ENCODE data around the gene GBGT1. TPM values are rescaled to one million over a fixed set of nuclear protein-coding genes. Genes with fewer than 3 reads are reported as not detected.

The GBGT1 gene
- total and polyA plus RNA-seq, 9 of the 15 experiments (the other 6 are each of a cell fraction or from before 2014, with no cell fraction given), result 0.55 to 25.8 (median 13.7) TPM

DNA sequence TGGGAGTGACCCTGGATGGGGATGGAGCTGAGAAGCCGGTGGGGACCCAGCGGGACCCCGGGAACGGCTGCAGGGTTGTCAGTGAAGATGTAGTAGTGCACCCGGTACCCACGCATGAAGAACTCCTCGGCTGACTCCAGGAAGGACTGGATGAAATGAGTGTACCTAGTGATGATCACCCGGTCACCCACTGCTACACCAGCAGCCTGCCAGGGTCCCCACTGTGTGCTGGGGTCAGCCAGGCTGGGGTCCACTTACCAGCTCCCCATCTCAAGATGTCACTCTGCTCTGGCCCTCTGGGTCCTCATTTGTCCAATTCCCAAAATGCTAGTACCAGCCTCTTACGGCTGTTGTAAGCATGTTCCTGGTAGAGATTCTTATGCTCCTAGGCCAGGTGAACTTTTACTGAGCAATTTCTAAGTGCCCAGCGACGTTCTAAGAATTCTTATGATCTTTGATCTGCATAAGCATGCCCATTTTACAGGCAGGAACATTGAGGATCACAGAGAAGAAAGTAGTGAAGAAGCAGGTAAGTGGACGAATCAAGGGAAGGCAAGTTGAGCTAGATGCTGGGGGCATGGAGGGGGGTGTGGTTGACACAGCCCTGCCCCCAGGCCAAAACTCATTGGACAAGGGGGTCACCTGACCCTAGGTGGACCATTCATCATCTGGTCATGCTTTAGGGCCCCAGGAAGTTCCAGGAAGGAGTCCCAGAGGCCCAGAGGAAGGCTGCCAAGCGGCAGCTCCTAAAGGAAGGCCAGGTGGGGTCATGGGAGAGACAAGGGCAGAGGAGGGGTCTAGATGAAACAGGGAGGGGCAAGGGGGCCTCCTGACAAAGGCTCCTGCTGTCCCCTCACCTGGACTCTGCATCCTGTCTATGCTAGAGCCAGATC lies 9.4 kb downstream of the GBGT1 start (continued):
- TF ChIP-seq, protein P1, sequence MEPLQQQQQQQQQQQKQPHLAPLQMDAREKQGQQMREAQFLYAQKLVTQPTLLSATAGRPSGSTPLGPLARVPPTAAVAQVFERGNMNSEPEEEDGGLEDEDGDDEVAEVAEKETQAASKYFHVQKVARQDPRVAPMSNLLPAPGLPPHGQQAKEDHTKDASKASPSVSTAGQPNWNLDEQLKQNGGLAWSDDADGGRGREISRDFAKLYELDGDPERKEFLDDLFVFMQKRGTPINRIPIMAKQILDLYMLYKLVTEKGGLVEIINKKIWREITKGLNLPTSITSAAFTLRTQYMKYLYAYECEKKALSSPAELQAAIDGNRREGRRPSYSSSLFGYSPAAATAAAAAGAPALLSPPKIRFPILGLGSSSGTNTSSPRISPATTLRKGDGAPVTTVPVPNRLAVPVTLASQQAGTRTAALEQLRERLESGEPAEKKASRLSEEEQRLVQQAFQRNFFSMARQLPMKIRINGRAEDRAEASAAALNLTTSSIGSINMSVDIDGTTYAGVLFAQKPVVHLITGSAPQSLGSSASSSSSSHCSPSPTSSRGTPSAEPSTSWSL (CRISPR knock-in tag; IDR thresholded peaks at IDR 0.05; ENCODE audit: borderline replicate concordance), result no peak
- no peak for TF ChIP-seq U2AF1 (optimal IDR thresholded peaks at IDR 0.05; ENCODE audit: low read depth, low read length)
- TF ChIP-seq RBM25 (IDR thresholded peaks at IDR 0.05; ENCODE audit: low read depth, low read length, severe bottlenecking), result peak; percentile 92
- no peak for TF ChIP-seq ZNF134 (CRISPR knock-in tag; conservative IDR thresholded peaks at IDR 0.05)
- TF ChIP-seq PCBP2 (IDR thresholded peaks at IDR 0.05; ENCODE audit: low read depth, low read length, poor library complexity, severe bottlenecking), result no peak
- no peak for TF ChIP-seq MAZ (CRISPR knock-in tag; conservative IDR thresholded peaks at IDR 0.05 in 1 of 2, IDR thresholded peaks at IDR 0.05 in 1 of 2)
- TF ChIP-seq MEF2A (IDR thresholded peaks at IDR 0.05; ENCODE audit: control insufficient read depth, low read depth, low read length), result no peak
- TF ChIP-seq FOXA1 (IDR thresholded peaks at IDR 0.05; ENCODE audit: borderline replicate concordance), result no peak
- TF ChIP-seq, protein P2, sequence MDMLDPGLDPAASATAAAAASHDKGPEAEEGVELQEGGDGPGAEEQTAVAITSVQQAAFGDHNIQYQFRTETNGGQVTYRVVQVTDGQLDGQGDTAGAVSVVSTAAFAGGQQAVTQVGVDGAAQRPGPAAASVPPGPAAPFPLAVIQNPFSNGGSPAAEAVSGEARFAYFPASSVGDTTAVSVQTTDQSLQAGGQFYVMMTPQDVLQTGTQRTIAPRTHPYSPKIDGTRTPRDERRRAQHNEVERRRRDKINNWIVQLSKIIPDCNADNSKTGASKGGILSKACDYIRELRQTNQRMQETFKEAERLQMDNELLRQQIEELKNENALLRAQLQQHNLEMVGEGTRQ (CRISPR knock-in tag; IDR thresholded peaks at IDR 0.05), result peak; percentile 70
- TF ChIP-seq CHD1 (IDR thresholded peaks at IDR 0.05; ENCODE audit: low read length), result no peak
- no peak for TF ChIP-seq HDGF (IDR thresholded peaks at IDR 0.05)
- no peak for TF ChIP-seq CXXC5 (CRISPR knock-in tag; IDR thresholded peaks at IDR 0.05)
- TF ChIP-seq, protein P3, sequence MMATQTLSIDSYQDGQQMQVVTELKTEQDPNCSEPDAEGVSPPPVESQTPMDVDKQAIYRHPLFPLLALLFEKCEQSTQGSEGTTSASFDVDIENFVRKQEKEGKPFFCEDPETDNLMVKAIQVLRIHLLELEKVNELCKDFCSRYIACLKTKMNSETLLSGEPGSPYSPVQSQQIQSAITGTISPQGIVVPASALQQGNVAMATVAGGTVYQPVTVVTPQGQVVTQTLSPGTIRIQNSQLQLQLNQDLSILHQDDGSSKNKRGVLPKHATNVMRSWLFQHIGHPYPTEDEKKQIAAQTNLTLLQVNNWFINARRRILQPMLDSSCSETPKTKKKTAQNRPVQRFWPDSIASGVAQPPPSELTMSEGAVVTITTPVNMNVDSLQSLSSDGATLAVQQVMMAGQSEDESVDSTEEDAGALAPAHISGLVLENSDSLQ (IDR thresholded peaks at IDR 0.05), result peak; percentile 50; the same call in 1 of the 2 replicates
- TF ChIP-seq, protein P4, sequence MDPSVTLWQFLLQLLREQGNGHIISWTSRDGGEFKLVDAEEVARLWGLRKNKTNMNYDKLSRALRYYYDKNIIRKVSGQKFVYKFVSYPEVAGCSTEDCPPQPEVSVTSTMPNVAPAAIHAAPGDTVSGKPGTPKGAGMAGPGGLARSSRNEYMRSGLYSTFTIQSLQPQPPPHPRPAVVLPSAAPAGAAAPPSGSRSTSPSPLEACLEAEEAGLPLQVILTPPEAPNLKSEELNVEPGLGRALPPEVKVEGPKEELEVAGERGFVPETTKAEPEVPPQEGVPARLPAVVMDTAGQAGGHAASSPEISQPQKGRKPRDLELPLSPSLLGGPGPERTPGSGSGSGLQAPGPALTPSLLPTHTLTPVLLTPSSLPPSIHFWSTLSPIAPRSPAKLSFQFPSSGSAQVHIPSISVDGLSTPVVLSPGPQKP (CRISPR knock-in tag; IDR thresholded peaks at IDR 0.05), result no peak
- no peak for TF ChIP-seq ZNF3 (CRISPR knock-in tag; IDR thresholded peaks at IDR 0.05)
- no peak for TF ChIP-seq ZNF175 (CRISPR knock-in tag; IDR thresholded peaks at IDR 0.05; ENCODE audit: low read depth)
- peak; percentile 66; the same call in 1 of the 2 replicates for TF ChIP-seq RAD51 (IDR thresholded peaks at IDR 0.05; ENCODE audit: borderline replicate concordance, low read depth)
- peak; percentile 58 for TF ChIP-seq CHD4 (IDR thresholded peaks at IDR 0.05; ENCODE audit: insufficient read depth, insufficient replicate concordance, low read depth, low read length, poor library complexity, severe bottlenecking)
- TF ChIP-seq, protein P5, sequence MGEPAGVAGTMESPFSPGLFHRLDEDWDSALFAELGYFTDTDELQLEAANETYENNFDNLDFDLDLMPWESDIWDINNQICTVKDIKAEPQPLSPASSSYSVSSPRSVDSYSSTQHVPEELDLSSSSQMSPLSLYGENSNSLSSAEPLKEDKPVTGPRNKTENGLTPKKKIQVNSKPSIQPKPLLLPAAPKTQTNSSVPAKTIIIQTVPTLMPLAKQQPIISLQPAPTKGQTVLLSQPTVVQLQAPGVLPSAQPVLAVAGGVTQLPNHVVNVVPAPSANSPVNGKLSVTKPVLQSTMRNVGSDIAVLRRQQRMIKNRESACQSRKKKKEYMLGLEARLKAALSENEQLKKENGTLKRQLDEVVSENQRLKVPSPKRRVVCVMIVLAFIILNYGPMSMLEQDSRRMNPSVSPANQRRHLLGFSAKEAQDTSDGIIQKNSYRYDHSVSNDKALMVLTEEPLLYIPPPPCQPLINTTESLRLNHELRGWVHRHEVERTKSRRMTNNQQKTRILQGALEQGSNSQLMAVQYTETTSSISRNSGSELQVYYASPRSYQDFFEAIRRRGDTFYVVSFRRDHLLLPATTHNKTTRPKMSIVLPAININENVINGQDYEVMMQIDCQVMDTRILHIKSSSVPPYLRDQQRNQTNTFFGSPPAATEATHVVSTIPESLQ (CRISPR knock-in tag; IDR thresholded peaks at IDR 0.05), result no peak
- TF ChIP-seq NR3C1 (CRISPR knock-in tag; IDR thresholded peaks at IDR 0.05), result no peak

Measured in K562 (cell line).